Cerebellar cortex (tissue), 1 donor: ENCODE data around the gene NDUFS8.

Source experiments
- DNase-seq: peaks from one replicate; pipeline ENCODE4 v3.0.0-alpha.2; 2015; ENCODE audit warnings: low spot score

Gene NDUFS8

DNA sequence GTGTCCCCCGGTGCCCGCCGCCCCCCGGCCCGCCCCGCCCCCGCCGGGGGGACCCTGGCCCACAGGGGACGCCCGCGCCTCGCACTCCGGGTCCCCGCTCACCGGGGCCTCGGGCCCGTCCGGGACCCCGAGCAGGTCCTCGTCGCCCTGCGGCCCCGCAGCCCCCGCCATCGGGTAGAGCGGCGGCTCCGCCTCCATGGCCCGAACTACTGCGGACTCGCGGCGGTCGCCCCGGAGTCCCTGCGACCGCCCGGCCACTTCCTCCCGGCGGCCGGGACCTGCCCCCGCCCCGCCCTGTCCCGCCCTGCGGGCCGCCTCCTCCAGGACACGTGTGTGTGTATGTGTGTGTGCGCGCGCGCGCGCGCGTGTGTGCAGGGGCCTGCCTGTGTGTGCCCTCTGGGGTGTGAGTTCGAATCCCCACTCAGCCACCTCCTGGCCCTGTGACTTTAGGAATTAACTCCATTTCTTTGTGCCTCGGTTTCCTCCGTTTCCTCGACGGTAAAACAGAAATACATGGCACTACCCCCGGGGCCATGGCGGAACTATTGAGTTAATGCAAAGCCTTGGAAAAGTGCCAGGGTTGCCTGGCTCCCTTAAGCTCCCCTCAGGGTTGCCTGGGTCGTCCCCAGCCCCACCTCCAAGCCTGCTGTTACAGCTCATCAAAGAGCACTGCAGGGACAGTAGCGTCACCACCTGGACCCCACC lies 26.5 kb upstream of the NDUFS8 start, which contains the start of gene UNC93B1:
Gene UNC93B1, minus strand, starts transcription at position 252 of the 705 bp plus-strand sequence. Its CDS starts 54 bp downstream, at position 198.
- peak; percentile 60 for DNase-seq

DNA sequence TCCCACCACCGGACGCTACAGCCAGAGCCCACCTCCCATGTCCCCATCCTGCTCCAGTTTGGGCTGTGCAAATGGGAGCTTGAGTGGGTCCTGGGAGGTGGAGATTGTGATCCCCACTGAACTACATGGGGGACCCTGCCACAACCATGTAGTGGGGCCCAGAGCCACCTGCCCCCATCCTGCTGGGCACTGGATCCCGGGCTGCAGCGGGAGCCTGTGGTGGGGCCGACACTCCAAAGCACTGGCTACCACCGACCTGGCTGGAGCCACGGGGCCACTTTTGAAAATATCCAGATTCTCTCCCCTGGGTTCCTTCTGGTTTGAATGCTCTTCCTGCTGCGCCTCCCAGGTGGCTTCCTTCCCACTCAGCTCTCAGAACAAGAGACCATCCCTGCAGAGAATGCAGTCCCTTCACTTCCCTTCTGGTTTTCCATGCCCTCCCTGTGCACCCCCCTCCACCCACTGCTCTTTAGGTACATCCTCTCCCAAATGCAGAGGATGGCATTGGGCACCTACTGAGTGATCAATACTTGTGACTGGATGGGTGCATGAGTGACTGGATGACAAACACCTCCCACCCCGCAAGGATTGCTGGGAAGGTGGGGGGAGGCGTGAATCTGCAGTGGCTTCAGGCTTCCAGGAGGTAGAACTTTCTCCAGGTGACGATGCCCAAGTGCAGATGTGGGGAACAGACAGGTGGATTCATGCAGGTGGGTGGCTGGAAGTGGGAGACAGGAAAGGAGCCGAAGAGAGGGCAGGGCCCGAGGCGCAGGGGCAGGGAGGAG lies 25.7 kb upstream of the NDUFS8 start:
- DNase-seq = no peak

DNA sequence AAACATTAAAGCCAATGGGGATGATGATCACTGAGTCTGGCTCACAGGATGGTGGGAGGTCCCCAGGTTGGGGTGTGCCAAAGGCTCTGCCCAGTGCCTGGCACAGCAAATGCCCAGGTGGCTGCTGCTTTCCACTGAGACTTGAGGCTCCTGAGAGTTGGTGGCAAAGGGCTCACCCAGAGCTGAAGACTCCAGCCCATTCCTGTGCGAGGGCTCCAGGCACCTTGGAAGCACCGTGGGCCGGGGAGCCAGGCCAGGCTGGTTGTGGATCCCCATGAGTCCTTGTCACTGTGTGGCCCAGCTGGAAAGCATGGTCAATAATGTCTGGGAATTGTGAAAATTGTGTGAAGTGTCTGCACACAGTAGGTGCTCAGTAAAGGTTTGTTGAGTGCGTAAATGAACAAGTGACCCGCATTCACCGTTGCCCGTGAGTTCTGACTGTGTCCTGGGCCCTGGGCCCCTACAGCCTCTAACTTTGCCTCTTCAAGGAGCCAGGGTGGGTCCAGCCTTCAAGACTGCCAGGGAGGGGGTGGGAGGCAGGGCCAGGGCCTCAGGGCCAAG lies 23.8 kb upstream of the NDUFS8 start:
- no peak for DNase-seq

DNA sequence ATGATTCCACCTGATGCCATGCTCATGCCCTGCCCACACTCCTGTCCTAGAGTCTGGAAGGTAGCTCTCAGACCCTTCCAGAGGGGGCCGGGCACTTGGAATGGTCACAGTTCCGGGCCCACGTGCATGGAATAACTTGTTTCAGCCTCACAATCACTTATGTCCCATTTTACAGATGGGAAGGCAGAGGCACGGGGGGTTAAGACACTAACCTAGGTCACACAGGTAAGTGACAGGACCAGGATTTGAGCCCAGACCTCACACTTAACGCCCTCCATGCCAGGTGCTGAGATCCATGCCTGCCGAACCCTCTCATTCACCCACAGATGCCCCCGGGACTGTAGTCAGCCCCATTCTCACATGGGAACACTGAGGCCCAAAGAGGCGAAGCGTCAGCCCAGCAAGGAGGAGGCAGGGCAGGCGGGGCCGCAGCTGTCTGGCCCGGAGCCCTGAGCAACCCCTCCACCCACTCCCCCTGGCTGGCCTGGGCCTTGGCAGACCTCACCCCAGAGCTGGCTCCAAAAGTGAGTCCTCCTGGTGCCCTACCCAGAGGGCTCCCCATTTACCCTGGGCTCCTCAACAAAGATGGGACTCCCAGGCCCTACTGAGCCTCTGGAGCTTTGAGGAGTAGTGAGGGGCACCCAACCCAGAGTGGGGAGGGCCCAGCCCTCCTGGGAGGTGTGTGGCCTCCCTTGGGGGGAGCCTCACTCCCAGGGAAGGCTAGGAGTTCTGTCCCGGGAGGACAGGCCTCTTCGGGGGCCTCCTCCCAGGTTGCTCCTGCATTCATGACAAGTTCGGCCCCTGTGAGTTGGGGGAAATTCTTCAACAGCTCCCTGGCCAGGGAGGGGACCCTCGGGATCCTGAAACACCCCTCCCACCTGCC lies 22.7 kb upstream of the NDUFS8 start:
- no peak for DNase-seq

DNA sequence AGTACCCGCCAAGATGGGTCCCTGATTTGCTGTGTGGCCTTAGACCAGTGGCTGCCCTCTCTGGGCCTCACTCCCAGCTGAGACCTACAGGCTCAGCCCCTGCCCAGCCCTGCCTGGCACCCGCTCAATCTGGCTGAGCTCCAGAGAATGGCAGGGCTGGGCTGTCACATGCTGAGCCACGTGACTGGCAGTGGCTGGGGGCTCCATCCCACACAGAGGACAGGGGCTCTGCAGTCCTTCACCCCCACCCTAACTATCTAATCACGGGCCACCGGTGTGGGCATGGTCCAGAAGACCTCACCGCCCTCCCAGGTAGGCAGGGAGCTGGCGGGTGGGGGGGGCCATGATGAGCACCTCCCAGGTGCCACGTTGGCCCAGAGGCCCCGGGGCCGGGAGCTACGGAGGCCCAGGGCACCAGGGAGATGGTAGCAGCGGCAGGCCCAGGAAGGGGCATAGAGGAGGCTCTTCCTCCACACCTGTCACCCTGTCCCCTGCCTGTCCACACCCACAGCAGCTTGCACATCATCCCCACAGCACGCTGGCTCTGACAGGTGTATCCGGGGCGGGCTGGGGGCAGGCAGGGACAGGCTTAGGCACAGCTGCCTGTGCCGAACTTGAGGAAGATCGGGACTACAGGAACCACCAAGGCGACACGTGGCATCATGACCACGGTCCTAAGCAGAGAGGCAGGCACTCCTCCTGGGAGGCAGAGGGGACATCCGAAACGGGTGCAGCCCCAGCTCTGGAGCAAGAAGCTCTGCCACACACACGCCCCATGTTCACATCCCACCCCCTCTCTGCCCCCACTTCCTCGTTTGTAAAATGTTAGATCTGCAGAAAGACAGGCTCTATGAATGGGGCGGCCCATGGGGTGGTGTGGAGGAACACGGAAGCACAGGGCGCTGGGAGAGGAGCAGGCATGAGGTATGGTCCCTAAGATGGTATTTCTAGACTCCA lies 21.8 kb upstream of the NDUFS8 start:
- DNase-seq = no peak

DNA sequence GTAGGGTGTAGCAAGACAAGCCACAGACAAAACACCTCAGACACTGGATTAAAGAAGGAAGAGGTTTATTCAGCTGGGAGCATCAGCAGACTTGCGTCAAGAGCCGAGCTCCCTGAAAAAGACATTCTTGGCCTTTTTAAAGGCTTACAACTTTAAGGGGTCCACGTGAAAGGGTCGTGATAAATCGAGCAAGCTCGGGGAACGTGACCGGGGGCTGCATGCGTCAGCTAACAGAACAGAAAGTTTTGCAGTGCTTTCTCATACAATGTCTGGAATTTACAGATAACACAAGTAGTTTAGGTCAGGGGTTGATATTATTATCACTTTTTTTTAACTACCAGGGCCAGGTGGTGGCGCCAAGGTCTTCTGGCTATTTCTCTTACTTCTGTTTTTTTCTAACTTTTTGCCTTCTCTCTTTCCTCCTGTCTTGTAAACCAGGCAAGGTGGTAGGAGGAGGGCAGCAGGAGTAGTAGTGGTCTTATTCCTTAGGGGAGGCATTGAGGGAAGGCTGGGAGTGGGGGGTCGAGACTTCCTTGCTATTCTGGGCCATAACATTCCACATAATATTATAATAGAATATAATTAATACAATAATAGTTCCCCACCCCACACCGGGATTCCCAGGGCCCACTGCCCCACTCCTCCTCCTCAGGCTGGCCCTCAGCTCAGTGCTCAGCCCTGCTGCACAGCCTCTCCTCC lies 20.9 kb upstream of the NDUFS8 start:
- DNase-seq = peak; percentile 47

DNA sequence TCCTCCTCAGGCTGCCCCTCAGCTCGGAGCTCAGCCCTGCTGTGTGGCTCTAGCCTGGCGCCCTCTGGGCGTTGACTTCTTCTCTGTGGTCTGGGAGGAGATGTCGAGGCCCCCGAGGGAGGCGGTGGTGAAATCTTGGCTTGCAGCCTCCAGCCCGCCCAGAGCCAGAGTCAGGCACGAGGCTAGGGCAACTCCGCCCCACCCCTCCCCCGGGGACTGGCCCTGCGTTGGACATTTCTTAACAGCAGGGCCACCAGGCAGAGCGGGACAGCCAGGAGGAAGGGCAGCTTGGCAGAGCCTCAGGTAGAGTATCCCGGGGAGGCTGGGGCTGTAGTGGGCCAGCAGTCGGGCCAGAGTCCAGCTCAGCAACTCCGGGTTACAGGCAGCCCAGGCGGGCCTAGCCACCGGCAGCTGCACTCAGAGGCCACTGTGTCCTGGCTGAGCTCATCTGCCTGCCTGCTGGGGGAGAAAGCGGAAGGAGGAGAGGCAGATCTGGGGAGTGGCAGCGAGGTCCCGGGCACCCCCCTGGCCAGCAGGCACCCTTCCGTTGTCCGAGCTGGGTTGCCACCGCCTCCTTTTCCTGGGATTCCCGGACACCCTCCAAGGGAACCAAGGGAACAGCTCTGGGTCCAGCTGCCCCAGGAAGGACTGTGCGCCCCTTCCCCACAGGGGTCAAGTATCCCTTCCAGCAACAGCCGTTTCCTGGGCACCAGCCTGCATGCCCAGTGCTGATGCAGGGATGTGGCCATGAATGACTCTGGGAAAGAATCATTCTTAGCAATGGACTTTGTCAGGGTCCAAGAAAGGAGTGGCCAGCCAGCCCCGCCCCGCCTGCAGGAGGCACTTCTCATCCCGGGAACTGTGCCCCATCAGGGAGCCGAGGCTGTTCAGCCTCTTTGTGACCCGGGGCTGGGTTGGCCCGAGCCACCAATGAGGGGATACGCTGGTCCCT lies 20.1 kb upstream of the NDUFS8 start, which contains the start of gene ALDH3B1:
Gene ALDH3B1, plus strand, starts transcription at position 238 of the 952 bp plus-strand sequence. CDS start 4,971 bp downstream, outside the sequence.
- peak; percentile 30 for DNase-seq

DNA sequence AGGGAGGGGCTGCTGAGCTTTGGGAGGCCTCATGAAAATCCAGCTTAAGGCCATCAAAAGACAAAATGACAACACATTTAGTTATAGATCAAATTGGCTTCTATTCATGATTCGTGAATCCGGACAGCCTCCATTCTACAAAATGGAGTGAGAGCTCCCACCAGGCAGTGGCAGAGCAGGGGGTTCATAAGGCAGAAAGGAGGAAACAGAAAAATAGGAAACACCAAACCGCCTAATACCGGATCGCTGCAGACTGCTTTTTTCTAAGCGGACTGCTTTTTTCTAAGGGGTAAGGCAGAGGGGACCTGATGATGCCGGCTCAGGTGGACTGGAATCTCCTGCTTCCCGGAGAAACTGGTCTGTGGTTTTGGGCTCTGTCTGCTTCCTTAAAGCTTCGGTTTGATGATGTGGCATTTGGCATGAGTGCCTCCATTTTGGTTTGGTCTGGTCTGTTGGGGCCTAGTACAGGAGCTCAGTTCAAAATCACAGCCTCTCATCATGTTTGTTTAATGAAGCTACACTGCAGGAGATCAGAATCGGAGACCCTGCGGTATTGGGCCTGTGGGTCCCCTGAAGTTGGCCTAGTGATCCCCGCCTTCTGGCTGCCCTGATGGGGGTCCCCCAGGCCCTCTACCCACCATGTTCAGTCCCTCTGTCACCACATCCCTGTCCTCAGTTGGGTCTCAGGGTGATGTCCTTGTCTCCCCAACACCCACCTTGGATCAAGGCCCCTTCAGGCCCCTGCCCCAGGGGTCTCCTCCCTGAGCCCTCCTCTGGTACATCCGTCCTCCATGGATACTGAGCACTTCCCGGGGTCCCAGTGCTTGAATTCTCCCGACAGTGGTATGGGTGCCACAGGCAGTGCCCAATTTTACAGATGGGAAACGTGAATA lies 19.2 kb upstream of the NDUFS8 start:
- DNase-seq = no peak

DNA sequence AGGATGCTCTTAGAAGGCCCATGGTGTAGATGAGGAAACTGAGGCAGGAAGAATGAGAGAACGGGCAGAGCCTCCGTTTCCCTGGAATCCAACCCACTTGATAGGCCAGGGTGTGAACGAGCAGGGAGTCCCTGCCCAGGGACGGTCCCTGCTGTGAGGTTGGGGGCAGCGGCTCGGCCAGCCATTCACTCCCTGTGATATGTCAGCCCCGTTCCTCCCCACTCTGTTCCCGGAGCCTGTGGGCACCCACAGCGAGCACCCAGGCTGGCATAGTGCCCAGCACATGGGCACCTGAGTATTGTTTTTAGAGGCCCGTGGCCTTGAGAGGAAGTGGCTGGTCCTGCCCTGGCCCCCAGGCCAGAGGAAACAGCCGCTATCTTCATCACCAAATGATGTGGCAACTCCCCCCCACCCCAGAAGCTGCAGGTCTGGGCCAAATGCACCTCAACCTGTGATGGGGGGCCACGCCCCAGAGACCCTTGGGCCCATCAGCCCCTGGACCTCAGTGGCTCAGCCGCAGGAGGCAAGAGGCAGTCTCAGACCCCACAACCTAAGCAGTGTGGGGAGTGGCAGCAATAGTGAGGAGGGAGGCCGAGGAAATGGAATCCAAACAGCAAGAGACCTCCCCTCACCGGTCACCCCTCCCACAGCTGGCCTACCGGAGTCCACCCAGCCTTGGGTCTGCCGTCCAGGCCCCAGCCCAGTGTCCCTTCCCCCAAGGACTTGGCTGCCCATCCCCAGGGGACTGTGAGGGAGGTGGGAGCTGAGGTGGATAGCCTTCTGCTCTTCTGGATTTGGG lies 18.2 kb upstream of the NDUFS8 start:
- no peak for DNase-seq

DNA sequence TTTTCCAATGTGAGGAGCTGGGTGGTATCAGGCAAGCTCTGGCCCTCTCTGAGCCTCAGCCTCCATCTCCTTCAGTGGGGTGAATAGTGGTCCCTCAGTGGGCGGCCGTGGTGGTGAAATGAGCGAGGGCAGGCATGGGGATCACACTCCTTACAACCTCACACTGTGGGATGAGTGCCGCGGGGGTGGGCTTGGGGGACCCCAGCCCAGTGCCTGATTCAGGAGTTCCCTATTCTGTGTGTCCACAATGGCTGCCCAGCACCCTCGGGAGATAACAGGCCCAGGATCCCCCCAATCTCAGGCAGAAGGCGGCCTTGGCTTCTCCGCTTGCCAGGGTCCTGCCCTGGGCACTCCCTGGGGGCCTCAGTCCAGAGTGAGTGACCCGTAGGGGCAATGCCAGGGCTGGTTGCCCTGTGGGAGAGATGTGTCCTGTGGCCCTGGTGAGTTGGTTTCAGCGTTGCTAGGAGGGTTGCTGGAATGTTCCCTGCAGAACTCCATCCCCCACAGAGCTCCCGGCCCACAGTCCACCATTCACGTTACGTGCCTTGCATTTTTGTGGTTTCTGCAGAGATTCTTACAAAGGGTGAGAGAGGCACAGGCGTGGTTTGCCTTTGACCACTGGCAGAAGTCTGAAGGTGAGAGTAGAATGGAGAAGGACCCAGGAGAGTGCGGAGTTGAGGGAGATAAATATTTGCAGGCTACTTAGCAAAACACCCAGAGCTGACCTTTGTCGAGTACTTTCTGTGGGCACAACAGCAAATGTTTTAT lies 17.5 kb upstream of the NDUFS8 start:
- no peak for DNase-seq

DNA sequence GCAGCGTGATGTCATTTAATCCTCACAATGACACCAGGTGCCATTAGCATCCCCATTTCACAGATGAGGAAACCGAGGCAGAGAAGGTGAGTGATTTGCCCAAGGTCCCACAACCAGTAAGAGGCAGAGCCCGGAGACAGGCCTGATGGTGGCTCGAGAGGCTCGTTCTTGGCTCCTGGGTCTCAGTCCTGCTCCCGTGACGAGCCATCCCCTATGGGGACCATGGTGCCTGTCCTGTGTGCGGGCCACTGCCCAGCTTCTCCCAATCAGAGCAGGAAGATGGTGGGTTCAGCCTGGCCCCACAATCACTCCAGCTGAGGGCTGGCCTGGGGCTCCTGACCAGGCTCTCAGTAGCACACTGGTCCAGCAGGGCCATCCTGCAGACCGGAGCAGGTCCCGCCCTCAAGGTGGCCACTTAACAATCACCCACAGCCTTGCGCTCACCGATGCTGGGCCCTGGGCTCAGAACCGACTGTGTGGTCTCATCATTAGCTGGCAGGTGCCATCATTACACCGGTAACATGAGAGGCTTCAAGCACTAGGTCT lies 16.8 kb upstream of the NDUFS8 start:
- no peak for DNase-seq

DNA sequence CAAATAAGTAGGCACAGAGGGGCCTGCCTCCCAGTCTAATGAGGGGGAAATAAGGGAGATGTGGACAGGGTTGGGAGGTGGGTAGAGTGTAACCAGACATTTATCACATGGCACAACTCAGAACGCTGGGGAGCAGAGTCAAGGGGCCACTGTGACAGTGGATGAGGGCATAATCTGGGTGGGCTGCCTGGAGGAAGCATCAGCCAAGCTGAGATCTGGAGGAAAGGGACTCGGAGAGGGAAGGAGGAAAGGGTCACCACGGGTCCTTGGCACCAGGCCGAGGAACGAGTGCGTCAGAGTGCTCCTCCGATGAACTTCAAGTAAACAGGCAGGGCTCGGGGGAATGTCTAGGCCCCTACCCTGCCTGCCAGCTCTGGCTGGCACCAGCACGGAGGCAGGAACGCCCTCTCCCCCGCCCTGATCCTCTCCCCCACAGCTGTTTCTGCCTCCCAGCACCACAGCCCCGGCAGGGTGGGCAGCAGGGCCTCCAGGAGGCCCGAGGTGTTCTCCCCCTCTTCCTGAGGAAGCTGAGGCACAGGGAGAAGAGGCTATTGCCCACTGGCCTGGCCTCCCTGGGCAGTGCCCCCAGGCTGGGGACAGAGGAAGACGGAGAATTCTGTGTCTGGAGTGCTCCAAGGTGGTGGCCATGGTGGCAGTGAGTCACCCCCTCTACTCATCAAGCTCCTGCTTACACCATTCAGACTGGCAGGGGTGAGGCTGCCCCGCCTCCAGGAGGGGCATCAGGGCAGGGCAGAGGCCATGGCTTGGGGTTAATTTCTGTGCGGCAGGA lies 16.1 kb upstream of the NDUFS8 start:
- DNase-seq = no peak

DNA sequence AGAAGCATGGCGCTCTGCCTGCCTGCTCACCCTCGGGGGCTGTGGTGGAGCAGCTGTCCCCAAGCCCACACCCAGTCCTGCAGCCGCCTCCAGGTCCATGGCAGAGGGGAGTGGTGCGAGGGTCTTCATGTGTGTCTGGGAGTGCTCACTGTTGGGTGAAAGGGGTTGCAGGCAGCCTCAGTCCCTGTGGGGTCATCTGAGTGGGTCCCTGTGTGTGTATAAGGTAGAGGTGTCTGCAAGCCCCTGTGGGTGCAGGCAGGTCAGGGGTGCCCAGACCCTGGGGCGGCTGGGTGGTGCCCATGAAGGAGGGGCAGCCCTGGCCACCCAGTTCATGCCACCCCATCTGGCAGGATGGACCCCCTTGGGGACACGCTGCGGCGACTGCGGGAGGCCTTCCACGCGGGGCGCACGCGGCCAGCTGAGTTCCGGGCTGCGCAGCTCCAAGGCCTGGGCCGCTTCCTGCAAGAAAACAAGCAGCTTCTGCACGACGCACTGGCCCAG lies 15.5 kb upstream of the NDUFS8 start:
- no peak for DNase-seq

DNA sequence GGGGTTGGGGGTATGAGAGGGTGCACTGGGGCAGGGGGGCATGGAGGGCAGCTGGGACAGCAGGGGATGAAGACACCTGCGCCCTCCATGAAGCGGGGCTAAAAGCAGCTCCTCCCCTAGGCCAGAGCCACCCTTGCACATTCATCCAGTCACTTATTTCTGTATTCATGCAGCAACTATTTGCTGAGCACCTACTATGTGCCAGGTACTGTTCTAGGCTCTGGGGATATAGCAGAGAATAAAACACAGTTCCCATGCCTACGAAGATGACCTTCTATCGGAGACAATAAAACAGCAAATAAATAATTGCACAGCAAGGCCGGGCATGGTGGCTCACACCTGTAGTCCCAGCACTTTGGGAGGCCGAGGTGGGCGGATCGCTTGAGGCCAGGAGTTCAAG lies 15.0 kb upstream of the NDUFS8 start:
- DNase-seq = no peak
